ENCODE data around the gene PKP2.
"Not testable (repeated sequence)": the region's sequence is repeated elsewhere in the genome, so short reads cannot be mapped to it uniquely, and the experiment has no call there.

PKP2 gene

DNA sequence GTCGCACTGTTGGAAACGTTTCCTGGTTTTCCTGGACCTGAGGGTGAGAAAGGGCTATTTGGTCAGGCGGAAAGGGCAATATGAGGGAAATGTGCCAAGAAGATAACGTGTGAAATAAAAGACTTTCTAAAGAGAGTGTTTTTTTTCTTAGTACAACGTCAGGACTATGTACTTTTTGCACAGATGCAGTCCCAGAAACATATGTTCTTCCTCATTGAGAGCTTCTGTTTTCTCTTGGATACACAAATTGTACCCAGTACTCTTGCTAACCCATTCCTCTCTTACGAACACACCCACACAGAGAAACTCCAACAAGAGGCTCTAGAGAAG is 669 bp upstream of the PKP2 start:
- DNase-seq (ENCODE audit: low spot score) (no peak), FAIRE-seq (no peak)

DNA sequence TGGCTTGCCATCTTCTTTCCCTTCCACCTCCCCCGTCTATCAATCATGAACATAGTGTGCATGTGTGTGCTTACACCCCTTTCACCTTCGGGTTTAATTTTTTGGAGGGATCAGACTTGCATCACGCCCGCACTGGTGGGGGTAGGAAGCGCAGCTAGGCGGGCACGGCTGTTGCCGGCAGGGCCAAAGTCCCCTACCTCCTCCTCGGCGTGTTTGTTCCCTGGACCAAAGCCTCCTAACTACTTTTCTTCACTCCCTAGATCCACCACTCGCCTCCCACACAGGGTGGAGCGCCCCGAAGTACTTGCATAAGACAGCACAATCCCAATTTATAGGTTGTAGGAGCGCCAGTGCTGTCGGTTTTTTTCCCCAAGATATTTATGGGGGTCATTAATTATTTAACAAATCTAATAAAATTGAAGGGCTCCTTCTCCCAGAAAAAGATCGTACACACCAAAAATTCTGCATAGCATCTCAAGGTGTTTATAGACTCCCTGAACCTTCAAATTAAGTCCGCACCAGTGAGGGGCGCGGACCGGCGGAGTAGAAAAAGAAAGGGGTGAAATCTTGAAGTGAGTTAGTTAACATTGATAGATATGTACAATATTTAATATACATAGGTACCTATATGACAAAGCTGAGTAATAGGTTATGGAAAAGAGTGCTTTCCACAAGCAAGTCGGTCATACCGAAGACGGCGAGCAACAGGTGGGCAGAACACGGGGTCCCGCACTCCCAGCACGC is 717 bp downstream of the PKP2 start:
- DNase-seq (ENCODE audit: low spot score) (peak; percentile 58), FAIRE-seq (peak; percentile 17)

DNA sequence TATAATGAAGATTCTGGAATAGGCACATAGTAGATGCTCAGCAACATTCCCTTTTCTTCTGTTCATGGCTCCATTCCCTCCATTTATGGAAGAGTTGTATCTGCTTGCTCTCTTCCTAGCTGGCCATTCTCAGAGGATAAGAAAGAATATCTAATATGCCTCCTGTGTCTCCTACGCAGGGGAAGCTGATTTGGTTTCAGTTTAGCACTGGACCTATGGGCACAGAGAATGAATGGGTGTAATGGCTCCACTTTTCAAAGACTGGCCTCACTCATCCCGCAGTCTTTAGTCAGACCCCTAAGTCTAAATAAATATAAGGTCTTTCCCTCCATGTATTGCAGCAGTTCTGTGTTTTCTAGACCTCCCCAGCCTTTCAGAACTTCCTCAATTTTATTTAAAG is 2.0 kb downstream of the PKP2 start:
- FAIRE-seq = no peak
- DNase-seq (ENCODE audit: low spot score) = no peak

- FAIRE-seq (no peak), DNase-seq (ENCODE audit: low spot score) (no peak)
Observed at GRCh38 chr12:32893458-32893857, 3.1 kb downstream of the PKP2 start.

- FAIRE-seq = no peak
Observed at GRCh38 chr12:32893043-32893442, 3.5 kb downstream of the PKP2 start.

DNA sequence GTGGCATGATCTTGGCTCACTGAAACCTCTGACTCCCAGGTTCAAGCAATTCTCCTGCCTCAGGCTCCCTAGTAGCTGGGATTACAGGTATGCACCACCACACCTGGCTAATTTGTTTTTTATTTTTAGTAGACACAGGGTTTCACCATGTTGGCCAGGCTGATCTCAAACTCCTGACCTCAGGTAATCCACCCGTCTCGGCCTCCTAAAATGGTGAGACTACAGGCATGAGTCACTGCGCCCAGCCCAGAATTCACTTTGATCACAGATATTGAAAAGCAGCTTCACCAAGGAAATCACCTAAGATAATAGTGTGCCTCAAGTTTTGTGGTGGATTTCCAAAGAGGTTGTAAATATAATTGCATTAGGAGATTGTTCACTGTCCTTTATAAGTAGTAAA is 4.2 kb downstream of the PKP2 start:
- DNase-seq (ENCODE audit: low spot score) = not testable (repeated sequence)

More at GRCh38 chr12:32893043-32893442, 3.5 kb downstream of the PKP2 start:
- DNase-seq (ENCODE audit: low spot score) = no peak

DNA sequence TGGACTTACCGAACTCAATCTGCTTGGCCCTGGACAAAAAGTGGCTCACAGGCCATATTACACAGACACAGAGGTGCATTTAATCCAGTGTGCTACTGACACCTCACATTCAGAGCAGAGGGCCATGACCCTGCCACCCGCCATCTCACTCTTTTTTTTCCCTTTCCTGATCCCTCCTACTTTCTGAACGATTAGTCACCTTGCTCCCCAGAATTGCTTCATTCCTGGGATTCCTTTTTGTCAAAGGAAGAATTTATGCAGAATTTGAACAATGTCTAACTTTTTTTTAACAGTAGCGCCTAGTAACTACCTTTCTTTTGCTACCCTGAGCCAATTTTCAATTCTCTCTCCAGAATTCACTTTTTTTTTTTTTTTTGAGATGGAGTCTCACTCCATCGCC is 4.6 kb downstream of the PKP2 start:
- FAIRE-seq (no peak), DNase-seq (ENCODE audit: low spot score) (peak; percentile 60)

More for the DNA sequence above, 4.2 kb downstream of the PKP2 start:
- FAIRE-seq = not testable (repeated sequence)

DNA sequence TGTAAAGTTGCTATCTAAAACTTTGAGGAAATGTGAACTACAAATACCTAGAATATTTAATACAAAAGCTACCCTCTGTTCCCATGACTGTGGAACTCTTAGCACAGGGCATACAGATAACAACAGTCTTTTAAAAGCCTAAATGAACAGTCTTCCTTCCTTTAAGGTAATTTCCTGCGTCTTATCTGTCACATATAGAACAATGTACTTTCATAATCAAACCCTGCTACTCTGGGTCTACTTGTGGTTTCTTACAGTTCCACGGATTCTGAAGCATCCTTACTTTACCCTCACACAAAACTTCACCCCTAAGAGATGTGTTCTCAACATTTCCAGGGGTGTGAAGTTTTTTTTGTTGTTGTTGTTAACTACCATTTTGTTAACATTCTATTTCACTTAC is 5.1 kb downstream of the PKP2 start:
- no peak for DNase-seq (ENCODE audit: low spot score)
- no peak for FAIRE-seq

GRCh38 chr12:32889011-32889760 is 7.4 kb downstream of the PKP2 start:
- DNase-seq (ENCODE audit: low spot score) (no peak), FAIRE-seq (peak; percentile 48)

- no peak for FAIRE-seq
Observed at GRCh38 chr12:32887058-32887457, 9.5 kb downstream of the PKP2 start.

GRCh38 chr12:32885831-32886230 is 10.7 kb downstream of the PKP2 start:
- DNase-seq (ENCODE audit: low spot score) = no peak
- FAIRE-seq = no peak

More at GRCh38 chr12:32887058-32887457, 9.5 kb downstream of the PKP2 start:
- DNase-seq (ENCODE audit: low spot score) = no peak

DNA sequence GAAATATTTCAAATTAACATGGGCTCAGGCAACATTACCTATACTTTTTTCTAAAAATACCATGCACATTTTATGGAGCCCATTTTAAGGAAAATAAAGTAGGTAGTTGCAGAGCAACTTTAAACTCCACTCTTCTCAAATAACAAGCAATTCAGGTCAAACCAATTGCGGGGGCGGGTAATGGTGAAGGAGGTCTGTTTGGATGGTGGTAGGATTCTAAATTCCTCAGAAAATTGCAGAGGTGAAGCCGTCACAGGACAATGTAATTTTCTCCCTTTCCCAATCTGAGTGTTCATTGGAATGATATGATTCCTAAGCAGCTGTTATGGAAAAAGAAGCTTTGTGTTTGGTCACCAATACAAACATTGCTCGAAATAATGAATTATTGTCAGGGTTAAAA is 11.6 kb downstream of the PKP2 start:
- DNase-seq (ENCODE audit: low spot score) = no peak
- no peak for FAIRE-seq

DNA sequence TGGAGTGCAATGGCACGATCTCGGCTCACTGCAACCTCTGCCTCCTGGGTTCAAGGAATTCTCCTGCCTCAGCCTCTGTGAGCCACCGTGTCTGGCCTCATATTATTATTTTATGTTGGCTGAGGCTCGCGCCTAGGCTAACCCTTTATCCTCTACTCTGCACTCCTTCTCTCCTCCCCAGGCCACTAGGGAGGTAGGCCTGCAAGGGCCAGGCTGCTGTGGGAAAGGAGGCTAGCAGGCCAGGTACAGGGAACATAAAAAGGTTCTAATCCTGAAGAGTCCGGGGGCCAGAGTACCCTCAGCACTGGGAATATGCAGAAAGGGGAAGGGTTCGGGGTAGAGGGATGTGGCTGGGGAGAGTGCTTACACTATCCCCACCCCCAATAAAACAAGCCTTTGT is 14.9 kb downstream of the PKP2 start:
- DNase-seq (ENCODE audit: low spot score) (no peak), FAIRE-seq (no peak)

DNA sequence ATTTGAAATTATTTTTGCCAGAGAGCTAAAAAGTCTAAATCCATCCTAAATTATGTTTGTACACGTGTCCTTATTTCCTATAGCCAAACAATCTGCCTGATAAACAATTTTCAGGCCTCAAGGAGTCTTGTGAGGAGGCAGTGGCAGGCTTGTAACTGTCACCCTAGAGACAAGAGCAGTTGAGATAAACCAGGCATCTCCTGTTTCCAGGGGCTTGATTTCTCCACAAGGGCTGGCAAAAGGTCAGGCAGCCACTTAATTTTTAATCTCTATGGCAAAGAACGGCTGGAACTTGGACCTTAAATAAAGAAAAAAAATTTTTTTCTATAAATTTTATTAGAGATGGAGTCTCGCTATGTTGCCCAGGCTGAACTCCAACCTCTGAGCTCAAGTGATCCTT is 15.5 kb downstream of the PKP2 start:
- FAIRE-seq (no peak), DNase-seq (ENCODE audit: low spot score) (no peak)

GRCh38 chr12:32879066-32879465 is 17.5 kb downstream of the PKP2 start:
- not testable (repeated sequence) for DNase-seq (ENCODE audit: low spot score); FAIRE-seq

DNA sequence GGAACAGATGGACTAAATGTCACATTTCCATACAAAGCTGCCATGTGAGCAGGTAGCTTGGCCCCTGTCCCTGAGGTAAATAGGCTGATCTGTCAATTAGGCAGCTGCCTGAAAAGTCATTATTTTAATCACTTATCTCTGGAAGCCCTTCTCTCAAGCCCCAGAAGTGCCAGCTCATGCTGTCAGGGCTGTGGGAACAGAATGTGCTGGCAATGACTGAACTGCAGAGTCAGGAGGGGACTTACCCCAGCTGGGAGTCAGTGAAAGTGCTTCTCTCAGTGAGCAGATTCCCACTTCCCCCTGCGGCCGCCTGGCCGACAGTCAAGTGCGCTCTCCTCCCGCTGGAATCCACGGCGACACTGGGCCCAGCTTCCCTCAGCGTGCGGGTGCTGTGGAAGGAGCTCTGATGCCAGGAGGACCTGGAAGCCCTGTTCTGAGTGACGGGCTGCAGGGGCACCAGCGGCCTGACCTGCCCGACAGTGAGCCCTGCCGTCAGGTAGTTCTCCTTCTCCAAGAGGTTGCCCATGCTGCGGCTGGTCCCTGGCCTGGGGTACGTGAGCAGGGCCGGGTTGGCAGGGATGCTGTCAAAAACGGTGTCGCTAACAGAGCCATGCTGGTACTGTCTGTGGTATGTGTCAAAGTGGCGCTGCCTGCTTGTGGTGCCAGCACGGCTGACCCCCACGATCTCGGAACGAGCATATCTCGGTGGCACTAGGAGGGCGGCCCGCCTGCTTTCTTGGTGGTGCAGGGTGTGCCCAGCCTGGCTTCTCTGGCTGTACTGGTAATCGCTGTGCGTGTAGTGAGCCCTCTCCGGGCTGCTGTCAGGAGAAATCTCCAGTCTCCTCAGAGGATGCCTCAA is 18.7 kb downstream of the PKP2 start:
- FAIRE-seq = peak; percentile 9
- no peak for DNase-seq (ENCODE audit: low spot score)

- FAIRE-seq (no peak), DNase-seq (ENCODE audit: low spot score) (no peak)
Observed at GRCh38 chr12:32876004-32876403, 20.6 kb downstream of the PKP2 start.

- FAIRE-seq (no peak), DNase-seq (ENCODE audit: low spot score) (no peak)
Observed at GRCh38 chr12:32874975-32875374, 21.6 kb downstream of the PKP2 start.

GRCh38 chr12:32874078-32874477 is 22.5 kb downstream of the PKP2 start:
- no peak for DNase-seq (ENCODE audit: low spot score)
- no peak for FAIRE-seq

DNA sequence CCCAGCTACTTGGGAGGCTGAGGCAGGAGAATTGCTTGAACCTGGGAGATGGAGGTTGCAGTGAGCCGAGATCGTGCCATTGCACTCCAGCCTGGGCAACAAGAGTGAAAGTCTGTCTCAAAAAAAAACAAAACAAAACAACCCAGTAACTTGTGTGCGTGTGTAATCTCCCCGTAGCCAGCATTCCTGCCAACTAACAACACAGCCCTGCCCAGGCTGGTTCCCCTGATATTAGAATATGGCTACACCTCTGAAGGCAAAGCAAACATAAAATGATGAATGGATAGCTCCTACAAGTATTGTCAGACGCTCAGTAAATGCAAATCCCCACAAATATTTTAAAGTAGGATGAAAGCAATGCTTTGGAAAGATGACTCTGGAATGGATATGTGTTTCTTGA is 24.2 kb downstream of the PKP2 start:
- not testable (repeated sequence) for FAIRE-seq

GRCh38 chr12:32870716-32871115 is 25.9 kb downstream of the PKP2 start:
- DNase-seq (ENCODE audit: low spot score) (no peak), FAIRE-seq (no peak)

More for the DNA sequence above, 24.2 kb downstream of the PKP2 start:
- DNase-seq (ENCODE audit: low spot score) = not testable (repeated sequence)

- no peak for FAIRE-seq
- DNase-seq (ENCODE audit: low spot score) = no peak
Observed at GRCh38 chr12:32868885-32869284, 27.7 kb downstream of the PKP2 start.
